Mesothelial cell of epicardium (in vitro differentiated cells): ENCODE results near the gene MXD1. TPM values are rescaled to one million over a fixed set of nuclear protein-coding genes. Genes with fewer than 3 reads are reported as not detected.

Experiments
- DNase-seq, 2 experiments: peaks; one replicate each; pipeline ENCODE4 v3.0.0; 2021; ENCODE audit warnings: low spot score in 2 of 2; ENCODE audit not compliant: unreplicated experiment in 2 of 2
- H3K27ac Mint-ChIP-seq: 2 replicates; pipeline ENCODE4 v1.8.0; 2021; ENCODE audit warnings: mixed read lengths
- H3K27me3 Mint-ChIP-seq: 2 replicates; pipeline ENCODE4 v1.8.0; 2021; ENCODE audit warnings: low read depth, mixed read lengths
- H3K36me3 Mint-ChIP-seq: 2 replicates; pipeline ENCODE4 v1.8.0; 2021; ENCODE audit warnings: mixed read lengths
- H3K4me1 Mint-ChIP-seq: 2 replicates; pipeline ENCODE4 v1.8.0; 2021; ENCODE audit warnings: mixed read lengths
- H3K4me3 Mint-ChIP-seq: 2 replicates; pipeline ENCODE4 v1.8.0; 2021; ENCODE audit warnings: mild to moderate bottlenecking, moderate library complexity, mixed read lengths
- H3K9me3 Mint-ChIP-seq: 2 replicates; pipeline ENCODE4 v1.8.0; 2021; ENCODE audit warnings: mixed read lengths
- total RNA-seq: library from RNA; stranded (reverse); gene quantifications from 3 replicates; pipeline ENCODE4 v1.2.1, GENCODE V29; 2021
- TF ChIP-seq, protein P1 (sequence below): fragments of 200-600 bp; sonication (generic); IDR thresholded peaks from one replicate; pipeline ENCODE4 v1.5.0; 2021; ENCODE audit warnings: antibody characterized with exemption; ENCODE audit not compliant: unreplicated experiment

The MXD1 gene
- total RNA-seq, 1 donor from 2014 or later, result 8.7 TPM

DNA sequence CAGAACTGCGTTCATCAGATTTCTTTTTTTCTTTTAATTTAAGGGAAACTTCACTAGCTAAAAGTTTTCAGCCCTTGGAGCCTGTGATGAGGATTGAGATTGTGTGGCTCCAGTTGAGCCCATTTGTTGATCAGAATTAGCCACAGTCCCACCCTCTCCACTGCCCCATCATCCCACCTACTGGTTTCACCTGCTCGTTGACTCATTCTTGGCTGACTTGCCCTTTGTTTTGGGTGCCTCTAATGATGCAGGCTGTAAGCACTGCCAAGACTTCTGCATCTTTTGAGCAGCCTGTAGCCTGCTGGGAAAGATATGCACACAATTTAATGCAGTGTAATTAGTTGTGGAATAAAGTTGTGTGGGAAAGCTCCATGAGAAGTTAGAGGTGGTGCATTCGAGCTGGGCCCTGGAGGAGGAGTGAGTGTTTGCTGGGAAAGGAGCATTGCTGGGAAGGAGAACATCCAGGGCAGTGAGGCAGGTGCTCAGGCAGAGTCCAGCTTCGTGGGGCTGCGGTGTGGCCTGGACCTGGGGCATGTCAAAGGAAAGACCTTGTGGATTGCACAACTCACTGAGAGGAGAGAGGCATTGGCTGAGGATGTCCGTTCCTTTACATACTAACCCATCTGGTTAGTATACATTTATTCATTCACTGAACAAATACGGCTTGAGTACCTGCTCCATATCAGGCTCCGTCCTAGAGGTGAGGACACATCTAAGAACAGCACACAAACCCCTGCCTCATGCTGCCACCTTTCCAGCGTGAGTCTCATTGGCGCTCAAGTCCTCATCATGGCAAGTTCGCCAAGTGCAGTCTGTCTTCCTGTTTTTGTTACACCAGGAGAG is 28.3 kb downstream of the MXD1 start:
- peaks cover 20% of the 10 kb centered on the region for H3K36me3 Mint-ChIP-seq
- H3K9me3 Mint-ChIP-seq, result no peaks in the 10 kb centered on the region
- H3K27ac Mint-ChIP-seq, result no peak overlapping the region
- no peaks in the 10 kb centered on the region for H3K4me1 Mint-ChIP-seq
- H3K4me3 Mint-ChIP-seq, result no peak overlapping the region
- no peak for DNase-seq
- TF ChIP-seq, protein P1, sequence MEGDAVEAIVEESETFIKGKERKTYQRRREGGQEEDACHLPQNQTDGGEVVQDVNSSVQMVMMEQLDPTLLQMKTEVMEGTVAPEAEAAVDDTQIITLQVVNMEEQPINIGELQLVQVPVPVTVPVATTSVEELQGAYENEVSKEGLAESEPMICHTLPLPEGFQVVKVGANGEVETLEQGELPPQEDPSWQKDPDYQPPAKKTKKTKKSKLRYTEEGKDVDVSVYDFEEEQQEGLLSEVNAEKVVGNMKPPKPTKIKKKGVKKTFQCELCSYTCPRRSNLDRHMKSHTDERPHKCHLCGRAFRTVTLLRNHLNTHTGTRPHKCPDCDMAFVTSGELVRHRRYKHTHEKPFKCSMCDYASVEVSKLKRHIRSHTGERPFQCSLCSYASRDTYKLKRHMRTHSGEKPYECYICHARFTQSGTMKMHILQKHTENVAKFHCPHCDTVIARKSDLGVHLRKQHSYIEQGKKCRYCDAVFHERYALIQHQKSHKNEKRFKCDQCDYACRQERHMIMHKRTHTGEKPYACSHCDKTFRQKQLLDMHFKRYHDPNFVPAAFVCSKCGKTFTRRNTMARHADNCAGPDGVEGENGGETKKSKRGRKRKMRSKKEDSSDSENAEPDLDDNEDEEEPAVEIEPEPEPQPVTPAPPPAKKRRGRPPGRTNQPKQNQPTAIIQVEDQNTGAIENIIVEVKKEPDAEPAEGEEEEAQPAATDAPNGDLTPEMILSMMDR, result no peak
- H3K27me3 Mint-ChIP-seq, result no peaks in the 10 kb centered on the region

GRCh38 chr2:69943843-69944525 is 29.1 kb downstream of the MXD1 start:
- Mint-ChIP-seq H3K36me3 (peaks cover 12% of the 10 kb centered on the region), H3K4me1 (no peaks in the 10 kb centered on the region), H3K27me3 (no peaks in the 10 kb centered on the region), H3K4me3 (no peak overlapping the region), H3K9me3 (no peaks in the 10 kb centered on the region), H3K27ac (no peak overlapping the region)
- DNase-seq, result no peak
- TF ChIP-seq, protein P1, result no peak

DNA sequence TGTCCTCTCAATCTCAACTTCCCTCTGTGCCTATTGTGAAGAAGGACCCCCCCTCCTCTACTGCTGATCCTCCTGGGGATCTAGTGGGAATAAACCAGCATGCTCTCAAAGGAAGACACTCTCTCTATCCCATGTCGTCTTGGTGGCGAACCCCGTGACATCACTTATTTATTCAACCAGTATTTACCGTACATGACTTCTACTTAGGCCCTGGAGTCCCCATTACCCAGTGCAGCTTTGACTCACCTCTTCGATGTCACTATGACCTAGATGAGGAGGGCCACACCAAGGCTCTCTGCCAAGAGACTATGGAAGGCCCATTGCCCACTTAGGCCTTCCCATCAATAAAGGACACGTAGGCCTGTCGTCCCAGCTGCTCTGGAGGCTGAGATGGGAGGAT is 29.8 kb downstream of the MXD1 start:
- H3K4me3 Mint-ChIP-seq, result no peak overlapping the region
- DNase-seq, result no peak
- TF ChIP-seq, protein P1, result no peak
- H3K36me3 Mint-ChIP-seq, result peaks cover 6% of the 10 kb centered on the region
- H3K4me1 Mint-ChIP-seq, result no peaks in the 10 kb centered on the region
- no peaks in the 10 kb centered on the region for H3K27me3 Mint-ChIP-seq
- no peaks in the 10 kb centered on the region for H3K9me3 Mint-ChIP-seq
- H3K27ac Mint-ChIP-seq, result no peak overlapping the region

DNA sequence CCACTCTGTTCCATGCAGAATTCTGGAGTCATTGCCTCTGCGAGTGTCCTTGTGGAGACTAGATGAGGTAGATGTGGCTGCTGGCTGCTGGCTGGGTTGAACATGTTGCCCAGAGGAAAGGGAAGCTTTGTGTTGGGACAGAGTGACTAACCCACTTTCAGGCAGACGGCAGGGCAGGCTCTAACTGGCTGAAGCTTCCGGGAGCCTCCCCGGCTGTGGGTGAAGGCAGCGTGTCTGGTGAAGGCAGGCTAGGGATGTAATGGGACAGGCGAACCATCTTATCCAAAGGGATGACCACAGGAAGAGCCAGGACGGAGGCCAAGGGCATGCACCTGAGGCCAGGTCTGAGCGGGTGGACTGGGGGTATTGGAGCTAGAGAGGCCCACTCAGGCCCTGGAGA is 30.5 kb downstream of the MXD1 start:
- Mint-ChIP-seq H3K36me3 (peaks cover 6% of the 10 kb centered on the region), H3K4me3 (no peak overlapping the region), H3K27ac (no peak overlapping the region), H3K4me1 (no peaks in the 10 kb centered on the region), H3K27me3 (no peaks in the 10 kb centered on the region), H3K9me3 (no peaks in the 10 kb centered on the region)
- no peak for DNase-seq
- TF ChIP-seq, protein P1, result no peak

DNA sequence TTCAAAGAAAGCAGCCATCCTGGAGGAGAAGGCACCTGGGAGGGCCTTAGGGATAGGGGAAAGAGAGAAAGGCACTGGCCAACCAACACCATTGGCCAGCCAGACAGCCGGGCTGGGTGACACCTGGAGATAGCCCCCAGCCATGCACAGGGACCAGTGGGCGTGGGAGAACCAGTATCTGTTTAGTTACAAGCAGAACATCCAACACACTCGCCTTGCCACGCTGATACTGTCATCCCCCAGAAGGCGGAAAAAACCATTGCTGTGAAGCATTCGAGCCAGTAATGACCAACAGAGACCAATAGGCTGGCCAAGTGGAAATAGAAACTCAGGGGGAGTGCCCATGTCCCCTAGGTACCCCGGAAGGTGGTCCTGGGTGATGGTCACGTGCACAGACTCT is 31.0 kb downstream of the MXD1 start:
- H3K27ac Mint-ChIP-seq, result no peak overlapping the region
- H3K4me3 Mint-ChIP-seq, result no peak overlapping the region
- no peak for DNase-seq
- TF ChIP-seq, protein P1, result no peak
- peaks cover 3% of the 10 kb centered on the region for H3K36me3 Mint-ChIP-seq
- H3K4me1 Mint-ChIP-seq, result no peaks in the 10 kb centered on the region
- H3K27me3 Mint-ChIP-seq, result no peaks in the 10 kb centered on the region
- no peaks in the 10 kb centered on the region for H3K9me3 Mint-ChIP-seq
